Embryonic facial prominence (tissue), 1 donor: ENCODE measurements around the gene CPZ.

Experiments
- DNase-seq: peaks from one replicate; pipeline ENCODE4 v3.0.0-alpha.2; 2016; ENCODE audit errors: extremely low spot score

The CPZ gene

DNA sequence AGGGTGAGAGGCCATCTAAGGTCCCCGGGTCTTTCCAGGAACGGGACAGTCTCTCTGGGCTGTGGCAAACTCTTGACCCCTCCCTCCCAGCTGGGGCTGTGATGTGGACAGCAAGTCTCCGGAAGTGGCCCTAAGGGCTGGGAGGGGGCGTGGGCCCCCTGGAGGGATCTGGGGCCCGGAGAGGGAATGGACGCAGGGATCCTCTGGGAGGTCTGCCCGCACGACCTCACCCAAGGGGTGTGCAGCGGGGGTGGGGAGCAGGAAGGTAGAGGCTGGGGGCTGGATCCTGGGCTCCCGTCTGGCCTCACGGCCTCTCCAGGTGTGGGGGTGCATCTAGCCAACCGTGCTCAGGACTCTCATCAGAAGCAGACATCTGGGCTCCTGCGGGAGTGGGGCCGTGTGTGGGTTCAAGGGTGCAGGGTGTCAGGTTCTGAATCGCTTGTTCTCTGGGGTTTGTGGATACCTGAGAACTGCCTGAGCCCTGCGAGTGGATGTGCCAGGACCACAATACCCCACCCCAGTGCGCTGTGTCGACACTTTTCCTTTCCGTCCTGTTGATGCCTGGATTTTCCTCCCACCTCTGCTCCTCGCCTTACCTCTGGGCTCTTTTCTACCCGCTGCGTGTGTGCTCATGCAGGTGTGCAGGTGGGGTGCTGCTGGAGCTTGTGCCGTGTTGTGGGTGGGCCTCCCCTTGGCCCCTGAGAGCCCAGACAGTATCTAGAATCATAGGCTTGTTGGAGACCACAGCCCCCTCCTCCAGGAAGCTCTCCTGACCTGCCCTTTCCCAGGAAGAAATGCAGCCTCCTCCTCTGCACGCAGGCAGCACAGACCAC lies 915 bp downstream of the CPZ start:
- no peak for DNase-seq

DNA sequence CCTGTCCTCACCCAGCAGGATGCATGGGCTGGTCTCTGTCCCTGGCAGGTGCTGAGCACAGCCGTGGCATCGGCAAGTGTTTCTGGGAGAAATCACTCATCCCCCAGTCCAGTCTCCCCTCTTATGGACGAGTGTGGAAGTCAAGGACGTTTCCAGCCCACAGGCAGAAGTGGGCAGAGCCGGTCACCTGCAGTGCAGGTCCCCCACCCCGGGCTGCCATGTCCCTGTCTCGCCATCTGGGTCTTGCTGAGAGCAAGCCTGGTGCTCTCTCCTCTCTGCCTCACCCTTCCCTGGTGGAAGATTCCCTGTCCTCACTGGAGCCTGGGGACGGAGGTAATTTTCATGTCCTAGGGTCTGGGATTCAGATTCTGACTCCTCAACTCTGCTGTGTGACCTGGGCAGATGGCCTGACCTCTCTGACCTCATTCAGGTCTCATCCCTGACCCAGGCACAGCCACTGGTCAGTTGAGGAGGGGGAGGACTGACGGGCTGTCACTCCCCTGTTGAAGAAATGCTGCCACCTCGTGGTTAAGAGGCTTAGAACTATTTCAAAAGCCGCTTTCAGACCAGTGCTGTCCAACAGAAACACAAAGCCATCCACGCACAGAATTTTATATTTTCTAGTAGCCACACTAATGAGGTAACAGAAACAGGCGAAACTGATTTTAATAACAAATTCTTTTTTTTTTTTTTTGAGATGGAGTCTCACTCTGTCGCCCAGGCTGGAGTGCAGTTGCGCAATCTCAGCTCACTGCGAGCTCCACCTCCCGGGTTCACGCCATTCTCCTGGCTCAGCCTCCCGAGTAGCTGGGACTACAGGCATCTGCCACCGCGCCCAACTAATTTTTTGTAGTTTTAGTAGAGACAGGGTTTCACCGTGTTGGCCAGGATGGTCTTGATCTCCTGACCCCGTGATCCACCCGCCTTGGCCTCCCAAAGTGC lies 1.8 kb downstream of the CPZ start:
- DNase-seq = peak; percentile 50

DNA sequence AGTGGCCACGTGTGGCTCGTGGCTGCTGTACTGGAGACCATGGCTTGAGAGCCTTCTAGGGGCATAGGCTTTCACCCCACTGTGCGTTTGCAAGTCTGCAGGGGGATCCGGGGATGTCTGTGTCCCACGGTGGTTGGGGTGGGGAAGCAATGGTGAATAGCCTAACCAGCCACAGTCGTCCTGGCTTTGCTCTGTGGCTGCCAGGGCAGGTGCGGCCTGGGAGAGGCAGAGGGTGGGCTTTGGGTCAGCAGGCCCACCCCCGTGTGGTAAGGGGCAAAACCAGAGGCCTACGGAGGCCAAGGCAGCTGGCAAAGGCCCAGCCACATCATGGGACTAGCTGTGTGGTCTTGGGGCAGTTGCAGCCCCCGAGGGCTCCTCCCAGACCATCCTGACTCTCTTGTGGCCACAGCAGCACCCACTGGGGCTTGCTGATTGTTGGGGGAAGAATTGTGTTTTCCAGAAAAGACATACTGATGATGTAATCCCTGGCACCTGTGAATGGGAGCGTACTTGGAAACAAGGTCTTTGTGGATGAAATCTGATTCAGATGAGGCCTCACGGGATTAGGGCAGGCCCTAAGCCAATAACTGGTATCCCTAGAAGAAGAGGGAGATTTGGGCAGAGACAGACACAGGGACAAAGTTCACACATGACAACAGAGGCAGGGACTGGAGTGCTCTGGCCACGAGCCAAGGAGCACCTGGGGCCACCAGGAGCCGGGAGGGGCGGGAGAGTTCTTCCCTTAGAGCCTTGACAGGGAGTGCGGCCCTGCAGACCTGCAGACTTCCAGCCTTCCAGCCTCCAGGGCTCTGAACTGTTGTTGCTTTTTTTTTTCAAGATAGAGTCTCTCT lies 2.9 kb downstream of the CPZ start:
- no peak for DNase-seq

DNA sequence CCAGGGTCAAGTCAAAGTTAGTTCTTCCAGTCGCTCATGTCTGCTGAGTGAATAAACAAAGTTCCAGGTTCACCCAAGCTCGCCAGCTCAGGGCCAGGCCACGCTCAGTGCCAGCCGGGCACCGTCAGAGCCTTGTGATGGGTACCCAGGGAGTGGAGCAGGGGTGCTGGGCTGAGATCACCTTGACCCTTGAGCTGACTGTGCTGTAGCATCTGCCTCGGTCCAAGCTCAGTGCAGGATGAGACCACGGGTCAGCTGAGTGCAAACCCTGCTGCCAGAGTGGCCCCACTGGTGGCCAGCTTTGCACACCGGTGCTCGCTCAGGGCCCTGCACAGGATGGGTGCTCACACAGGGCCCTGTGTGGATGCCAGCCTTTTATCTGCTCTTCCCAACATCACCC lies 4.3 kb downstream of the CPZ start:
- DNase-seq = no peak

DNA sequence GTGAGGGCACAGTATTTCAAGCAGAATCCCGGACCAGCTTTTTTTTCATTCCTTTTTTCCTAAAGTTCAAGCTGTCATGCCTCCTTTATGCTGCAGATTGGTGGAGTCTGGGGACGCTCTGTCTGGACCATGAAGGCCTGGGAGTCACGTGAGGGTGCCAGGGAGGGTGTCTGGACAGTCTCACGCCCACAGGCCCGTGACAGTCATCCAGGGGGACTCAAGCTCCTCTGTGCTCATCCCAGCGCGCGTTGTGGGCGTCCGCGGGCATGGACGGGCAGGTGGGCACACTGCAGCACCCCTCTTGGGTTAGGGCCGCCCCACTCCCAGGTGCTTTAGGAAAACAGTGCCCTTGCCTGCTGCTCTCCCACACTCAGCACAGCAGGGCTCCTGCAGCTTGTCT lies 4.8 kb downstream of the CPZ start:
- no peak for DNase-seq

DNA sequence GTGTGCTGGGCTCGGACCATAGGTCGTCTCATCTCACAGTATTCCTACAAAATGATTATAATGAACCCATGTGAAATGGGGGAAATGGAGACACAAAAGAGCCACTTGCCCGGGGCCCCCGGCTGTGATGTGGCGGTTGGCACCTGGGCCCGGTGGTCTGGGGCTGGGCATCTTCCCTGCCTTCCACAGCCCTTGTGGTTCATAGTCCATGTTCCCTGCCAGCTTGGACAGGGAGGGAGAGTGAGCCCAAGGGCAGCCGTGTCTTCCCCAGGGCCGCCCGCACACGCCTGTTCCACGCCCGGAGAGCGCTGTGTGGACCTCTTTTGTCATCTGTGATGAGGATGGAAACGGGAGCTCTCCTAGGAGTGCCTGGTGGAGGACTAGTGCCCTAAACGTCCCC lies 5.2 kb downstream of the CPZ start:
- DNase-seq = no peak

DNA sequence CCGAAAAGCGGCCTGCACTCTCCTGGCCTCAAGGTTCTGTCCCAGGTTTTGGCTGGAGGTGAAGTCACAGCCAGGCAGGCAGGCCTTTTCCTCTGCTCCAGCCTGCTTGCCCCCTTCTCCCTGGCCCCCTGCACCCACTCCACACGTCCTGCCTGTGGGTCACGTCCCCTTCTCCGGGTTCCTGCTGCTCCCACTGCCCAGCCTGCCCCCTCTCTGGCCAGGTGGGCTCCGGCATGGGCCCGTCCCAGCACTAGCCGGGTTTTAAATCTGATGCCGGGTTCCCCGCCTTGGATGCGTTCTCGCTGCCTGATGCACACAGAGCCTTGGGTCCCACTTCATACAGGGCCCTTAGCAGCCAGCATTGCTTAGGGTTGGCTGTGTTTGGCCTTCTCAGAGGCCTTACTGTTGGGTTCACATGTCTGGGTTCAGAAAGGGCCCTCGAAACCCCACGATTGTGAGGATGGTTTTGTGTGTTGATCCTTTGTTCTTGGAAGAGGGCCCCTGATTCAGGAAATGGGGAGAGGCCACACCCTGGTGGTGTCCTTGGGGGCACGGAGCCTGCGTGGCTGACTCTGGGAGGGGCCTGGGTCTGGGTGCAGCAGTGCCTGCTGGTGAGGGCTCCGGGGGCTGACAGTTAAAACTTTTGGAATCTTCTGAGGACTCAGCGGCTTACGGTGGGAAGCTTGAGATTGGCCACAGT lies 6.0 kb downstream of the CPZ start:
- no peak for DNase-seq

DNA sequence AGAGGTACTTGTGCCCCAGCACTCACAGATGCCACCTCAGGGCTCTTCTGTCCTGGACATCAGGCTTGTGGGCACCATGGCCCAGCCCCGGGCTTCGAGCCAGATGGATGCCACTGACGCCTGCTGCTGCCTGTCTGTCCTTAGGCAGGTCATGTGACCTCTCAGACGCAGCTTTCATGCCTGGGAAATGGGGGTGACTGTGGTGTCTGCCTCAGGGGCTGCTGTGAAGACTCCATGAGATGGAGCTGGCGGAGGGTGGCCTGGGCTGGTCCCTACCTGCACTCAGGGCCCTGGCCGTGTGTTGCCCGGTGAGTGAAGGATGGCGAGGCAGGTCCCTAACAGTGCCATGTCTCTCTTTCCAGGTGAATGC lies 6.5 kb downstream of the CPZ start:
- no peak for DNase-seq

DNA sequence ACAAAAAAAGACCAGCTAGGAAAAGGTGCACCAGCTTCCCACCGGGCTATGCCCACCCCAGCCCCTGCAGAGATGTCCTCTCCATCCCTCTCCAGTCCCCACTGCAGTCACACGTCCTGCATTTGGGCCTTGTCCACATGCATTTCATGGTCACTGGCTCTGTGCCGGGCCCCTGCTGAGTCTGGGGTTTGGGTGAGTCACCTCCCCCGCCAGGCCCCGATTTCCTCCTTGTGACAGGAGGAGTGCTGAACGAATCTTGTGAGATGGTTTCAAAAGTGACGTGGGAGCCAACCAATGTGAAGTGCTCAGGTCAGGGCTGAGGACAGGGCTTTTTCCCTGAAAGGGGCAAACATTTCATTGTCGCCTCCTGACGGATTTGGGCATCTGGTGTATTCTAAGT lies 7.1 kb downstream of the CPZ start:
- no peak for DNase-seq

DNA sequence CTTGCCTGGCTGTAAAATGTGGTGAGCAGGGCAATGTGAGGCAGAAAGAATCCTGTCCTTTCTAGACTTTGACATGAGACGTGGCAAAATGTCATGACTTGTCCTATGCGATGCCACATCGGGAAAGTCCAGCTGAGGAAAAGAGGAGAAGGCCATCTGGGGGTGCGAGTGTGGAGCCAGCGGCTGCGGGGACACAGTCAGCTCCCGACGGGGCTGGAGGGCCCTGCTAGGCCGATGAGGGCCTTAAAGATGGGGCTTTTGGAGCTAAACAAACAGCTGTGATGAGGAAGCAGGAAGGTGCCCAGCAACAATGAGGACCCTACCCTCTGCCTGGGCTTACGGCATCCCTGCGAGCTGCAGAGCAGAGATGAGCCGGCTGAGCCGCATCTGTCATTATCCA lies 7.7 kb downstream of the CPZ start:
- no peak for DNase-seq

DNA sequence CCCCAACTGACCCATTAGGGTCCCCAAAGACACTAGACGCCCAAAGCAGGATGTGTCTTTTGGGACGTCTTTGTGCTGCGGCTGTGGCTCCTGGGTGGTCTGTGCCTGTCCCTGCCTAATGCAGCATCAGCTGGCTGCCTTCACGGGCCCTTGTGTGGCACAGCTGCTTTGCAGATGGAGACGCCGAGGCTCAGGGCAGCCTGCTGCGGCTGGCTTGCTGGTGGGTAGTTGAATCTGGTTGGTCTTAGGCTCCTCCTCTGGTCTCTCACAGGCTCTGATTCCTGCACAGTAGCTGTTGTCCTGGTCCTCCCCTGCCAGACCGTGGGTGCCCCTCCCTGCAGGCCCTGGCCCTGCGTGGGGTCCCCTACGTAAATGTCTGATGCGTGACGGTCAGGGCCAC lies 8.1 kb downstream of the CPZ start:
- no peak for DNase-seq

DNA sequence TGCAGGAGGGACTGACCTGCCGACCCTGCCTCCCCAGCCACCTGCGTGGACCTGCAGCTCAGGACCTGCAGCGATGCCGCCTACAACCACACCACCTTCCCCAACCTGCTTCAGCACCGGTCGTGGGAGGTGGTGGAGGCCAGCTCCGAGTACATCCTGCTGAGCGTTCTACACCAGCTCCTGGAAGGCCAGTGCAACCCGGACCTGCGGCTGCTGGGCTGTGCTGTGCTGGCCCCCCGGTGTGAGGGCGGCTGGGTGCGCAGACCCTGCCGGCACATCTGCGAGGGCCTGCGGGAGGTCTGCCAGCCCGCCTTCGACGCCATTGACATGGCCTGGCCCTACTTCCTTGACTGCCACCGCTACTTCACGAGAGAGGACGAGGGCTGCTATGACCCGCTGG lies 8.5 kb downstream of the CPZ start:
- no peak for DNase-seq

DNA sequence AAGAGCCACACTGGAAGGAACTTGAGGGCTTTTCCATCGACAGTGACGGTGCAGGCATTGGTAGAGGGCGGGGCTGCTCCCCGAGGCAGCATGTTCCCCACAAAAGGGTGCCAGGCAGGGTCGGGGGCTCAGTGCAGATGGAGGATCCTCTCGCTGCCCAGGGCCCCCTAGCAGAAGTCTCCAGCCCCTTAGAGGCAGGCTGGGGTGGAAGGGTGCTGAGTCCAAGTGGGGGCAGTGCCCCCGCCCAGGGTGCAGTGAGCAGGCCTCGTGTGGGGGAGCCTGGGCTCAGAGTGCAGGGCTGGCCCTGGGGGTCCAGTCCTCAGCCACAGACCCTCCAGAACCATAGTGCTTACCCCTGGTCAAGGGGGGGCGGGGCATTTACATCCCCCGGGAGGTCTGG lies 9.0 kb downstream of the CPZ start:
- no peak for DNase-seq

DNA sequence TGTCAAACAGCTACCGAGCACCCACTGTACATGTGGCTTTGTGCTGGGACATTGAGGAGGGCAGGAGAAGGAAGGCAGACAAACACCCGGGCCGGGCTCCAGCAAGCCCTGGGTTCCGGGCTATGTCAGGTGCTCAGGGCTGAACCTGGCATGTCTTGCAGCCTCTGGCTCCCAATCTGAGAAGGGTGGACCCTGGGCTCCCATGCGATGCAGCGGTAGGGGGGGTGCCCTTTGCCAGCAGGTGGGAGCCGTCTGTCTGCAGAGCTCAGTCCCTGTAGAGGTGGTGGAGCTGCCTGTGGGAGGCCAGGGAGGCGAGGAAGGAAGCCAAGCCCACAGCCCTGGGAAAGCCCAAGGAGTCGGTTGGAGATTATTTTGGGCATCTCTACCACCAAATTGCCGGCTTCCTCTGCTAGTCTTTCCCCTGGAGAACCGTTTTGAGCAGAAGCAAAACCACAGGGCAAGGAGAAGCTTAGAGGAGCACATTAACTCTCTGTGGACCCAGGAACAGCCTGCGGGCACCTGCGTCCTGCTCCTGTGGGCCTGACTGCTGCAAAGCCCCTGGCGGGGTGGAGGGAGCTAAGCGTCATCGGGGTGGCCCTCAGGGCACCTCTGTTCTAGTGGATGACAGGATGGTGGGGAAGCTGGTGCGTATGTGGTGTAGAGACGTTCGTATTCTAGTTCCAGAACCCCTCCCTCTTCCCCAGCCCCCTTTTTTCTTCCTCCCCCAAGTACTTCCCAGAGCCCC lies 10.3 kb downstream of the CPZ start:
- no peak for DNase-seq

DNA sequence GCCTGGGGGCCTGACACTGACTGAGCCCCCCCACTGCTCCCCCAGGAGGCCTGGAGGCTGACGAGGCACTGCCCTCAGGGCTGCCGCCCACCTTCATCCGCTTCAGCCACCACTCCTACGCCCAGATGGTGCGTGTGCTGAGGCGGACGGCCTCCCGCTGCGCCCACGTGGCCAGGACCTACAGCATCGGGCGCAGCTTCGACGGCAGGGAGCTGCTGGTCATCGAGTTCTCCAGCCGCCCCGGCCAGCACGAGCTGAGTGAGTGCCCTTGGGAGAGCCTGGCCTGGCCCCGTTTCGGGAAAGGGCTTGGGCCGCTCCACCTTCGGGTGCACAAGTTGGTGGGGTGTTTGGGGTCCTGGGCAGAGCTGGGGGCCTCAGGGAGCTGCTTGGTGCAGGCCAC lies 11.4 kb downstream of the CPZ start:
- no peak for DNase-seq

DNA sequence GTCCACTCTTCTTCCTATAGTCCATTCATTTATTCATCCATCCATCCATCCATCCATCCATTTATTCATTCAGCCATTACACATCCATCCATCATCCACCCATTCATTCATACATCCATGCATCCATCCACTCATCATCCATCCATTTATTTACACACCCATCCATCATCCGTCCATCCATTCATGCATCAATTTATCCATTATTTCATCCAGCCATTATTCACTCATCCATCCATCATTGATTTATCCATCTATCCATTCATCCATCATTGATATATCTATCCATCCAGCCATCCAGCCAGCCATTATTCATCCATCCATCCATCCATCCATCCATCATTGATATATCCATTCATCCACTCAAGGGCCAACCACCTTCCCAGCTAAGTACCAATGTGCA lies 12.7 kb downstream of the CPZ start:
- no peak for DNase-seq

DNA sequence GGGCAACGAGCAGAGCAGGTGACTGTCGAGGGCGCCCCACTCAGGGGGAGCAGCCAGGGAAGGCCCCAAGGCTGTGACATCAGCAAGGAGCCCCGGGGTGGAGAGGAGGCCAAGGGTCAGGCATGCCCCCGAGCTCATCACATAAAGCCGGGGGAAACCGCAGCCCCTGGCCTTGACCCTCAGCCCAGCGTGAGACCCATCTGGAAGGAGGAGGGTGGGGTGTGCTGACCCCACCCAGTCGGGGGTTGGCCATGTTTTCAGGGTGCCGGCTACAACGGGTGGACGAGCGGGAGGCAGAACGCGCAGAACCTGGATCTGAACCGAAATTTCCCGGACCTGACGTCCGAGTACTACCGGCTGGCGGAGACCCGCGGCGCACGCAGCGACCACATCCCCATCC lies 13.9 kb downstream of the CPZ start:
- DNase-seq = no peak

DNA sequence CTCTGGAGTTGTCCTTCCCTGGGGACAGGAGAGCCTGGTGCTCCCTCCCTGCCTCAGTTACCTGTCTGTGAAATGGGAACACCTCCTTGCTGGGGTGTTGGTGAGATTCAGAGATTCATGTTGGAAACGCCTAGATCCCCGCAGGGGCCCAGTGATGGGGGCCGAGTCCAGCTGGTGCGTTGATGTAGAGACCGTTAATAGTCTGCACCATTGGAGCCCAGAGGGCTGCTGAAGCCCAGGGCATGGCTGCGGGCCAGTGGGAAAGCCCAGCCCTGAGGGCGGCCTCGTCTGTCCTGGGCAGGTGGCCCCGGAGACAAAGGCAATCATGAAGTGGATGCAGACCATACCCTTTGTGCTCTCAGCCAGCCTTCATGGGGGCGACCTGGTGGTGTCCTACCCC lies 14.4 kb downstream of the CPZ start:
- no peak for DNase-seq

DNA sequence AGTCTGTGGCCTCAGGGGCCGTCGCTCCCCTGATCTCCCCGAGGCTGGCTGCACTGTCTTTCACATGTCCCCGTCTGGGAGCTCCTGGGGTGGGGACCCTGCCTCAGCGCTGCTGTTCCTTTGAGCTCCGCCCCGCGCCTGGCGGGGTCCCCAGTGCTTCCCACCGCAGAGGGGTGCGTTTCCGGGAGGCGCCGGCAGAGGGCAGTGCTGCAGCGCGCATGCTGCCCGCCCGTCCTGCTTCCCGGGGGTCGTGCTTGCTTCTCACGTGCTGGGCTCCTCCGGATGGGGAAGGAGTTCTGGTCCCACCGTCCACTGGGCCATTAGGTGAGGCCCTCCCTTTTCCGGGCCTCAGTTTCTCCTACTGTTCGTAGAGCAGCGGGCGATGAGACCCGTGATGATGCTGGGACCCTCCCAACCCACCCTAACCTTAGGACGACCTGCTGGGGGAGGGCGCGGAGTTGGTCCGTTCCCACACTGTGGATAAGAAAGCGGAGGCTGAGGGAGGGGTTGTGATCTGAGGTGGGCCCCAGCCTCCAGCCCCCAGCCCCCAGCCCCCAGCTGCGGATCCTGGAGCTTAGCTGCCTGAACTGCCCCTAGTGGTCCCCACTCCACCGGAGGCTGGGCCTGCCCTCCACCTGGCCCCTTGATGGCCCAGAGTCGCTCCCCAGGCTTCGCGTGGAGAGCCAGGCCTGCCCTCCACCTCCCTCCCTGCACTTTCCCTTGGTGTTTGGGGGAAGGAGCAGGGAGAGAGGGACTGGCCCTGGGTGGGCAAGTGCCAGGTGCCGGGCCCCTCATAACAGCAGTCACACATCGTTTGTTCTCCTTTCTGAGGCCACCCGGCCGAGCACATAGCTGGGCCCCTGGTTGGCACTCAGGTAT lies 15.3 kb downstream of the CPZ start:
- peak; percentile 13 for DNase-seq
